ENCODE measurements around the gene PPARGC1A. TPM values are rescaled to one million over a fixed set of nuclear protein-coding genes. Genes with fewer than 3 reads are reported as not detected.

PPARGC1A gene
- total RNA-seq, 6 donors from 2014 or later: 4.6 to 16.8 (median 11.8) TPM

GRCh38 chr4:23835774-23836478 is 53.9 kb downstream of the PPARGC1A start:
- H3K4me1 ChIP-seq: no peaks in the 10 kb centered on the region
- ATAC-seq (ENCODE audit: low FRiP score in 2 of 2) (no peak), DNase-seq (no peak)
- no peak overlapping the region for H3K27ac ChIP-seq
- TF ChIP-seq CTCF (IDR thresholded peaks at IDR 0.05) (no peak), POLR2A (IDR thresholded peaks at IDR 0.05) (no peak), EP300 (IDR thresholded peaks at IDR 0.05) (no peak), POLR2AphosphoS5 (IDR thresholded peaks at IDR 0.05) (no peak)
- no peaks in the 10 kb centered on the region for H3K27me3 ChIP-seq
- H3K4me3 ChIP-seq: no peak overlapping the region
- H3K36me3 ChIP-seq: no peaks in the 10 kb centered on the region
- WGBS, 2 donors: 77 to 80% methylated on average over 8 of the region's 8 CpGs
- no peaks in the 10 kb centered on the region for H3K9me3 ChIP-seq

GRCh38 chr4:23828779-23829178 is 61.1 kb downstream of the PPARGC1A start:
- WGBS, 2 donors: 50 to 64% methylated on average over 4 of the region's 4 CpGs
- ATAC-seq (ENCODE audit: low FRiP score in 2 of 2): no peak
- H3K27ac ChIP-seq: no peak overlapping the region

GRCh38 chr4:23828020-23828715 is 61.7 kb downstream of the PPARGC1A start:
- Histone ChIP-seq H3K4me1 (peaks cover 0 to 5% (median 2%) of the 10 kb centered on the region in 4 donors), H3K27ac (peak overlapping the region in 2 of 4 donors; percentile 9 to 30), H3K27me3 (no peaks in the 10 kb centered on the region), H3K4me3 (peak overlapping the region in 1 of 4 donors; percentile 17), H3K9me3 (no peaks in the 10 kb centered on the region), H3K36me3 (no peaks in the 10 kb centered on the region)
- 47 to 80% methylated on average over 9 of the region's 9 CpGs for WGBS, 2 donors
- no peak for TF ChIP-seq CTCF (IDR thresholded peaks at IDR 0.05)
- no peak for TF ChIP-seq EP300 (IDR thresholded peaks at IDR 0.05)
- TF ChIP-seq POLR2A (IDR thresholded peaks at IDR 0.05): no peak
- TF ChIP-seq POLR2AphosphoS5 (IDR thresholded peaks at IDR 0.05): no peak
- ATAC-seq (ENCODE audit: low FRiP score in 2 of 2) (peak in 1 of 2 donors; percentile 51), DNase-seq (no peak)

More at GRCh38 chr4:23828779-23829178, 61.1 kb downstream of the PPARGC1A start:
- Histone ChIP-seq H3K27me3 (no peaks in the 10 kb centered on the region), H3K9me3 (no peaks in the 10 kb centered on the region), H3K4me3 (peak overlapping the region in 1 of 4 donors; percentile 17), H3K4me1 (peaks cover 0 to 5% (median 2%) of the 10 kb centered on the region in 4 donors), H3K36me3 (no peaks in the 10 kb centered on the region)
- TF ChIP-seq POLR2AphosphoS5 (IDR thresholded peaks at IDR 0.05): no peak
- TF ChIP-seq POLR2A (IDR thresholded peaks at IDR 0.05): no peak
- TF ChIP-seq EP300 (IDR thresholded peaks at IDR 0.05): no peak
- TF ChIP-seq CTCF (IDR thresholded peaks at IDR 0.05): no peak
- DNase-seq: no peak

- 89 to 100% methylated on average over 1 of the region's 1 CpG for WGBS, 2 donors
- DNase-seq: no peak
- Histone ChIP-seq H3K27me3 (no peaks in the 10 kb centered on the region), H3K4me1 (peaks cover 0 to 4% (median 0%) of the 10 kb centered on the region in 4 donors), H3K27ac (no peak overlapping the region), H3K36me3 (no peaks in the 10 kb centered on the region), H3K4me3 (no peak overlapping the region), H3K9me3 (no peaks in the 10 kb centered on the region)
- no peak for ATAC-seq (ENCODE audit: low FRiP score in 2 of 2)
- TF ChIP-seq CTCF (IDR thresholded peaks at IDR 0.05) (no peak), POLR2AphosphoS5 (IDR thresholded peaks at IDR 0.05) (no peak), EP300 (IDR thresholded peaks at IDR 0.05) (no peak), POLR2A (IDR thresholded peaks at IDR 0.05) (no peak)
Measured at GRCh38 chr4:23822181-23822580, 67.7 kb downstream of the PPARGC1A start.
